Mucosa of stomach (tissue), 1 donor: ENCODE results near the gene PROC.
"Not testable (repeated sequence)": the region's sequence is repeated elsewhere in the genome, so short reads cannot be mapped to it uniquely, and the experiment has no call there.

Experiments
- H3K27me3 ChIP-seq: one replicate; pipeline ENCODE4 v1.7.0; 2013; ENCODE audit warnings: mild to moderate bottlenecking, low read length; ENCODE audit not compliant: control insufficient read depth, insufficient read depth
- H3K36me3 ChIP-seq: one replicate; pipeline ENCODE4 v1.7.0; 2013; ENCODE audit warnings: low read length; ENCODE audit not compliant: control insufficient read depth, insufficient read depth
- H3K4me1 ChIP-seq: one replicate; pipeline ENCODE4 v1.7.0; 2013; ENCODE audit warnings: mild to moderate bottlenecking, low read length; ENCODE audit not compliant: control insufficient read depth, insufficient read depth
- H3K4me3 ChIP-seq: one replicate; pipeline ENCODE4 v1.7.0; 2013; ENCODE audit warnings: low read length
- H3K9ac ChIP-seq: one replicate; pipeline ENCODE4 v1.7.0; 2013; ENCODE audit warnings: mild to moderate bottlenecking, low read length, moderate library complexity
- H3K9me3 ChIP-seq: one replicate; pipeline ENCODE4 v1.7.0; 2013; ENCODE audit warnings: mild to moderate bottlenecking, low read length, moderate library complexity; ENCODE audit not compliant: control insufficient read depth
- donor health status: Pancreatic carcinoma.

Gene PROC

DNA sequence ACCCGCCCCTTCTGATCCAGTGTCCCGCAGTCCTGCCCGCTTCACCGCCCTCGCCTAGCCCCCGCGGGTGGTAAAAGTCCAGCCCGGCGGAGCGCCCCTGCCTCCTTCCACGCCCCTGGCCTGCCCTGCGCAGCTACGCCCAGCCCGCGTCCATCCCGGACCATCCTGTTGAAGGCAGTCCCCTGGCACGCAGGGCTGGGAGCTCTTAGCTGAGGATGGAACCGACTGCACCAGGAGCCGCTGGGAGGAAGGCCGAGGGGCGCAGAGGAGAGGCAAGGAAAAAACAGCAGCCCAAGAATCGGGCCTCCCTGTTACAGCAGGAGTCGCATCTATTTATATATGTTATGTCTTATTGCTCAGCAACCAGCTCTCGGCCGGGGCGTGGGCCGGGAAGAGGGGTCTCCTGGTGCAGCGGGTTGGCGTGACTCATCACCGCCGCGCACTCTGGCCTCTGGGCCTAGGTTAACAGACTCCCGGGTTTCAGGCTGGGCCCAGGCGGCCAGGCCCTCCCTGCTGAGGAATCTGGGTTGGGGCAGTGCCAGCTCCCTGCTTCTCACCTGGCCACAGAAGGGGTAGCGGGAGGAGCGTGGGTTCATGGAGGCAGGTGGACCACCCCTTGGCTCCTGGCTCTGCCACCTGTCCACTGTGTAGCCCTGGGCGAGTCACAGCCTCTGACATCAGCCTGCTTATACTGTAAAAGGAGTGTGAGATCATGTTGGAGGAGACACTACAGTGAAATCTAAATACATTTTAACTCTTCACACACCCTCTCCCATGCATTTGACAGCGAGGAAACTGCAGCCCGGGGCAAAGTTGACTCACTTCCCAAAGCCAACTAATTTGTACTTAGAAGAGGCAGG lies 17.1 kb upstream of the PROC start:
- Histone ChIP-seq H3K9me3 (no peaks in the 10 kb centered on the region), H3K4me1 (peaks cover 51% of the 10 kb centered on the region), H3K36me3 (no peaks in the 10 kb centered on the region), H3K4me3 (no peak overlapping the region), H3K27me3 (no peaks in the 10 kb centered on the region), H3K9ac (peak overlapping the region; percentile 38)

DNA sequence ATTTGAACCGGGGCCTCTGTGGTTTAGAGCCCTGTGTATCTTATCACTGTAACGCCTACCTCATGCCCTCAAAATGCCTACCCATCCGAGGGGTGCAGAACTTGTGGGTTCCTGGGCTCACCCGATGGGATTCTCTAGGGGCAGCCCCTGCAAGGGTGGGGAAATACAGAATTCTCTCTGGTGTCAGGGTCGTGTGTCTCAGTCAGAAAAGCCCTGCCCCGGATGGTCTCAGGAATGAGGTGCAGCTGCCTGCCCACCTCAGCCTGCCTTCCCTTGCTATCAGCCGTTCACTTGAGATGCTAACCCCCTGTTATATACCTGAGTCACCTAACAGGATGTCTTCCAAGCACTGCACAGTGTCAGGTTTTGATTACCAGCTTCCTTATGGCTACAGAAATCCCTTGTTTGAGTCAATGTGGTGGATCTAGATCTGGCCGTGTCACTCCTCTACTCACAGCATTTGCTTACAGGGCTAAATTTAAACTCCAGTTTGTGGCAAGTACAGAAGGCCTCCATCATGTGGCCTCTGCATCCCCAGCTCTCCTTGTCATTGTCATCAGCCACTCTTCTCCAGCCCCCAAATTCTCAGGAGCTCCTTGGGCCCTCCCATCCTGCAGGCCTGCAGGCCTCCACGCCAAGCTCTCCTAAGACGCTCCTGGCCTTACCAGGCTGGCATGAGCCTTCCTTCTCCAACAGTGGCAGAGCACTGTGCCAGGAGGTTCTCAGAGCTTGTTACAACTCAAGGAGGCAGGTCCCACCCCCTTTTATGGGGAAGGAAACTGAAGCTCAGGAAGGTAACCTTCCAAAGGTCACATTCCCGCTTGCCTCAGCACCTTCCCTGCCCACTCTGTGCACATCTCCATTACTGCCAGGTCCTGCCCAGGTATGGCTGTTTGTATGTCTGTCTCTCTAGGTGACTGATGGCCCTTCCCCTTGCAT lies 16.2 kb upstream of the PROC start:
- no peaks in the 10 kb centered on the region for H3K36me3 ChIP-seq
- no peaks in the 10 kb centered on the region for H3K9me3 ChIP-seq
- H3K9ac ChIP-seq, result no peak overlapping the region
- H3K4me3 ChIP-seq, result no peak overlapping the region
- no peaks in the 10 kb centered on the region for H3K27me3 ChIP-seq
- peaks cover 51% of the 10 kb centered on the region for H3K4me1 ChIP-seq

GRCh38 chr2:127403460-127403859 lies 14.8 kb upstream of the PROC start:
- Histone ChIP-seq H3K27me3 (no peaks in the 10 kb centered on the region), H3K9me3 (no peaks in the 10 kb centered on the region), H3K36me3 (no peaks in the 10 kb centered on the region), H3K4me1 (peaks cover 46% of the 10 kb centered on the region), H3K4me3 (no peak overlapping the region), H3K9ac (no peak overlapping the region)

DNA sequence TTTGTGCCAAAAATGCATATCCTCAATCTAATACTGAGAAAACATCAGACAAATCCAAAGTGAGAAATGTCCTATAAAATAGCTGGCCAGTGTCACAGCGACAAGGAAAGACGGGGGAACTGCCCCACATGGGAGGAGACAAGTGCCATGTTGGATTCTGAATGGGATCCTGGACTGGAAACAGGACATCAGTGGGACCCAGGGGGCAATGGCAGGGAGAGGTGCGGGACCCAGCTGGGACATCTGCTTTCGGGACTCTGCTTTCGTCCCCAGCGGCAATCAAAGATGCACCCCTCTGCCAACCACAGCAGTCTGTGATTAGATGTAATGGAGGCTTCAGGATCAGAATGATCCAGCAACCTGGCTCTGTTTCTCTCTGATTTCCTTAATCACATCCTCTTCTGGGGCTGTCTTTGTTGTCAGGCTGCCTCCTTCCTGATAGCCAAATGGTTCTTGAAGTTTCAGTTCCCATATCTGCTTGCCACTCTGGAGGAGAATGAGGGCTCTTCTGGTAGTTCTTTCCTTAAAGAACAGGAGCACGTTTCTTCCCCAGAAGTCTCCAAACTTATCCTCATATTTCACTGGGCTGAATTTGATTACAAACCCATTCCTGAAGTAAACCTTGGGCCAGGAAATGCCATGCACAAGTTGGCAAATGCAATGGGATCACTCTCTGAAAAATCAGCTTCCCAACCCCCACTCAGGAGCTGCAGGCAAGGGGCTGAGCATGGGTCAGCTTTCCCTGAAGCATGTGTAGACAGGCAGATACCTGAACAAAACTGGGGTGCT lies 13.6 kb upstream of the PROC start:
- H3K36me3 ChIP-seq, result no peaks in the 10 kb centered on the region
- H3K4me1 ChIP-seq, result peaks cover 46% of the 10 kb centered on the region
- H3K9me3 ChIP-seq, result no peaks in the 10 kb centered on the region
- H3K9ac ChIP-seq, result no peak overlapping the region
- H3K27me3 ChIP-seq, result no peaks in the 10 kb centered on the region
- H3K4me3 ChIP-seq, result no peak overlapping the region

GRCh38 chr2:127405255-127405610 lies 13.0 kb upstream of the PROC start:
- Histone ChIP-seq H3K9ac (no peak overlapping the region), H3K36me3 (no peaks in the 10 kb centered on the region), H3K27me3 (no peaks in the 10 kb centered on the region), H3K4me3 (no peak overlapping the region), H3K4me1 (peaks cover 41% of the 10 kb centered on the region), H3K9me3 (no peaks in the 10 kb centered on the region)

DNA sequence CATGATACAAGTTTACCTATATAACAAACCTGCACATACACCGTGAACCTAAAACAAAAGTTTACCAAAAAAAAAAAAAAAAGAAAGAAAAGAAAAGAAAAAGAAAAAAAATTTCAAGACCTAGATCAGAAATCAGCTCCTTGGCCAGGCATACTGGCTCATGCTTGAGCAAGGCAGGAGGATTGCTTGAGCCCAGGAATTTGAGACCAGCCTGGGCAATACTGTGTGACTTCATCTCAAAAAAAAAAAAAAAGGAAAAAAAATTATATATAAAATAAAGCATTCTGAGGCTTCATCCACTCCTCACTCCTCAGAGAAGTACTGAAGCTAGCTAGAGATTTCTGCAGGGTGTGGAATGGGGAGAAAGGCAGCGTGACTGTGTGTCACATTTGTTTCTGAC lies 11.8 kb upstream of the PROC start:
- Histone ChIP-seq H3K27me3 (no peaks in the 10 kb centered on the region), H3K36me3 (no peaks in the 10 kb centered on the region), H3K4me1 (peaks cover 28% of the 10 kb centered on the region), H3K9me3 (no peaks in the 10 kb centered on the region), H3K4me3 (no peak overlapping the region), H3K9ac (no peak overlapping the region)

GRCh38 chr2:127407091-127407490 lies 11.1 kb upstream of the PROC start:
- H3K4me3 ChIP-seq, result no peak overlapping the region
- H3K9me3 ChIP-seq, result no peaks in the 10 kb centered on the region
- no peaks in the 10 kb centered on the region for H3K36me3 ChIP-seq
- H3K4me1 ChIP-seq, result peaks cover 22% of the 10 kb centered on the region
- H3K9ac ChIP-seq, result peak overlapping the region; percentile 40
- H3K27me3 ChIP-seq, result no peaks in the 10 kb centered on the region

GRCh38 chr2:127407661-127408003 lies 10.6 kb upstream of the PROC start:
- Histone ChIP-seq H3K36me3 (no peaks in the 10 kb centered on the region), H3K27me3 (no peaks in the 10 kb centered on the region), H3K9ac (peak overlapping the region; percentile 40), H3K9me3 (no peaks in the 10 kb centered on the region), H3K4me1 (peaks cover 17% of the 10 kb centered on the region), H3K4me3 (no peak overlapping the region)

GRCh38 chr2:127408004-127408806 lies 10.0 kb upstream of the PROC start:
- Histone ChIP-seq H3K9ac (peak overlapping the region; percentile 77), H3K4me3 (no peak overlapping the region), H3K9me3 (no peaks in the 10 kb centered on the region), H3K27me3 (no peaks in the 10 kb centered on the region), H3K4me1 (peaks cover 13% of the 10 kb centered on the region), H3K36me3 (no peaks in the 10 kb centered on the region)

- Histone ChIP-seq H3K9ac (peak overlapping the region; percentile 77), H3K9me3 (no peaks in the 10 kb centered on the region), H3K4me3 (no peak overlapping the region), H3K27me3 (no peaks in the 10 kb centered on the region), H3K36me3 (no peaks in the 10 kb centered on the region), H3K4me1 (peaks cover 14% of the 10 kb centered on the region)
Measured at GRCh38 chr2:127408807-127409099, 9.5 kb upstream of the PROC start.

DNA sequence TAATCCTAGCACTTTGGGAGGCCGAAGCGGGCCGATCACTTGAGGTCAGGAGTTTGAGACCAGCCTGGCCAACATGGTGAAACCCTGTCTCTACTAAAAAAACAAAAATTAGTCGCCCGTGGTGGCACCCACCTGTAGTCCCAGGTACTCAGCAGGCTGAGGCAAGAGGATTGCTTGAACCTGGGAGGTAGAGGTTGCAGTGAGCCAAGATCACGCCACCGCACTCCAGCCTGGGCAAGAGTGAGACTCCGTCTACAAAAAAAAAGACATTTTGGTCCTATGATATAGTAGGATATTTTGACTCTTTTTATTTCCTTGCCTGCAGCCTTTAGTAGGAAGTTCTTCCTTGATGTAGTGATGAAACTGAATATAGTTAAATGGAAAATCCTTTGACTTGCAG lies 8.5 kb upstream of the PROC start:
- not testable (repeated sequence) for H3K27me3 ChIP-seq, H3K36me3 ChIP-seq, H3K9me3 ChIP-seq, H3K4me3 ChIP-seq, H3K9ac ChIP-seq
- peaks cover 21% of the 10 kb centered on the region for H3K4me1 ChIP-seq
